A549 (cell line): ENCODE results near the gene TMC6. TPM values are rescaled to one million over a fixed set of nuclear protein-coding genes. Genes with fewer than 3 reads are reported as not detected.

Source experiments
- ATAC-seq, 2 experiments: fragments of 200-7000 bp in 1 of 2; fragments of >200 bp in 1 of 2; cut with Nextera tagmentation in 1 of 2; cut with Tn5 transposase in 1 of 2; 3 replicates each; pipeline versions ENCODE4 v1.8.0 to v1.9.1; 2018 to 2020; ENCODE audit warnings: mild to moderate bottlenecking in 1 of 2, moderate library complexity in 1 of 2
- CTCF ChIA-PET: fragments of 300-600 bp; sonication (Branson Sonifier 250); formaldehyde crosslinking; extraction: SDS; loops from one replicate; lab custom pipeline; 2021; ENCODE audit warnings: antibody characterized with exemption, inconsistent platforms; lab: Yijun Ruan, JAX
- POLR2A ChIA-PET: fragments of 350-600 bp; formaldehyde crosslinking; extraction: SDS; loops from one replicate; lab custom pipeline; 2021; ENCODE audit warnings: antibody characterized with exemption, inconsistent platforms; lab: Yijun Ruan, JAX
- DNase-seq, 2 experiments: peaks; one replicate each; pipeline versions ENCODE4 v3.0.0 to v3.0.0-alpha.2; 2011 to 2016; ENCODE audit warnings: low read depth in 1 of 2, low spot score in 1 of 2
- FAIRE-seq: peaks from 2 replicates; lab custom pipeline; 2011; peaks lifted over from hg19 to GRCh38; lab: Jason Lieb, UNC
- H3K27ac ChIP-seq, 2 experiments: fragments of >200 bp; sonication (Bioruptor Twin); formaldehyde crosslinking; 3 replicates each; pipeline ENCODE4 v1.5.1; 2016 to 2017
- H3K4me1 ChIP-seq: fragments of >200 bp; sonication (Bioruptor Twin); formaldehyde crosslinking; 3 replicates; pipeline ENCODE4 v1.6.1; 2016
- H3K4me2 ChIP-seq: fragments of >200 bp; sonication (Bioruptor Twin); formaldehyde crosslinking; 3 replicates; pipeline ENCODE4 v1.6.1; 2016
- H3K4me3 ChIP-seq: fragments of >200 bp; sonication (Bioruptor Twin); formaldehyde crosslinking; 3 replicates; pipeline ENCODE4 v1.5.1; 2016
- H3K9me3 ChIP-seq: fragments of >200 bp; sonication (Bioruptor Twin); formaldehyde crosslinking; 3 replicates; pipeline ENCODE4 v1.6.1; 2016
- ATOH8 ChIP-seq: fragments of 250-450 bp; sonication (Bioruptor Pico); IDR thresholded peaks from 2 replicates; pipeline ENCODE4 v1.5.0; 2020; ENCODE audit warnings: low read depth, mild to moderate bottlenecking, moderate library complexity
- BCL3 ChIP-seq: fragments of >200 bp; sonication (Bioruptor Twin); formaldehyde crosslinking; IDR thresholded peaks from 3 replicates; pipeline ENCODE4 v1.6.1; 2016
- CBX8 ChIP-seq: fragments of 200-600 bp; sonication (generic); IDR thresholded peaks from 2 replicates; pipeline ENCODE4 v1.6.1; 2016
- CEBPB ChIP-seq, 2 experiments: fragments of >200 bp in 1 of 2; sonication (Bioruptor Twin) in 1 of 2; formaldehyde crosslinking in 1 of 2; IDR thresholded peaks; 2 replicates each; pipeline ENCODE4 v1.6.1; 2012 to 2016
- CHD2 ChIP-seq: fragments of 150-350 bp; IDR thresholded peaks from 2 replicates; pipeline ENCODE4 v1.6.1; 2014; ENCODE audit warnings: low read length; ENCODE audit not compliant: partially characterized antibody
- EHMT2 ChIP-seq: fragments of 200-600 bp; sonication (generic); IDR thresholded peaks from 2 replicates; pipeline ENCODE4 v1.6.1; 2016; ENCODE audit warnings: antibody characterized with exemption, low read depth, mild to moderate bottlenecking, moderate library complexity
- EP300 ChIP-seq, 2 experiments: fragments of >200 bp; sonication (Bioruptor Twin); formaldehyde crosslinking; IDR thresholded peaks; 2 replicates in 1 of 2; 3 replicates in 1 of 2; pipeline ENCODE4 v1.6.1; 2016 to 2017
- ESRRA ChIP-seq: fragments of 150-350 bp; IDR thresholded peaks from 2 replicates; pipeline ENCODE4 v1.6.1; 2014; ENCODE audit warnings: mild to moderate bottlenecking, low read length, borderline replicate concordance
- FOSL2 ChIP-seq, 2 experiments: fragments of 450-650 bp in 1 of 2; fragments of >200 bp in 1 of 2; sonication (Bioruptor Twin) in 1 of 2; formaldehyde crosslinking; IDR thresholded peaks; 2 replicates each; pipeline versions ENCODE4 v1.5.0 to v1.6.1; 2016 to 2020; ENCODE audit warnings: mild to moderate bottlenecking in 1 of 2, moderate library complexity in 1 of 2
- FOXS1 ChIP-seq: fragments of 250-450 bp; sonication (Bioruptor Pico); IDR thresholded peaks from 2 replicates; pipeline ENCODE4 v1.5.0; 2020; ENCODE audit warnings: mild to moderate bottlenecking, moderate library complexity
- HES2 ChIP-seq: fragments of >200 bp; sonication (Bioruptor Twin); formaldehyde crosslinking; IDR thresholded peaks from 2 replicates; pipeline ENCODE4 v1.6.1; 2016
- HOXA7 ChIP-seq: fragments of 250-450 bp; sonication (Bioruptor Pico); IDR thresholded peaks from 2 replicates; pipeline ENCODE4 v1.5.0; 2020; ENCODE audit warnings: mild to moderate bottlenecking, moderate library complexity
- JUN ChIP-seq, 2 experiments: fragments of >200 bp; sonication (Bioruptor Twin); formaldehyde crosslinking; IDR thresholded peaks; 2 replicates in 1 of 2; 3 replicates in 1 of 2; pipeline ENCODE4 v1.6.1; 2016 to 2017
- JUNB ChIP-seq: fragments of >200 bp; sonication (Bioruptor Twin); formaldehyde crosslinking; IDR thresholded peaks from 2 replicates; pipeline ENCODE4 v1.6.1; 2016
- MAFK ChIP-seq: fragments of 450-650 bp; IDR thresholded peaks from 2 replicates; pipeline ENCODE4 v1.6.1; 2014; ENCODE audit not compliant: partially characterized antibody
- MAX ChIP-seq: IDR thresholded peaks from 2 replicates; pipeline ENCODE4 v1.6.1; 2012
- MAZ ChIP-seq: fragments of 150-350 bp; IDR thresholded peaks from 2 replicates; pipeline ENCODE4 v1.6.1; 2014; ENCODE audit warnings: antibody characterized with exemption, low read depth, low read length, borderline replicate concordance
- NR3C1 ChIP-seq: fragments of >200 bp; sonication (Bioruptor Twin); formaldehyde crosslinking; IDR thresholded peaks from 3 replicates; pipeline ENCODE4 v1.6.1; 2017
- PHF8 ChIP-seq: fragments of 200-600 bp; sonication (generic); IDR thresholded peaks from 2 replicates; pipeline ENCODE4 v1.6.1; 2016; ENCODE audit warnings: low read depth, mild to moderate bottlenecking, antibody characterized with exemption, moderate library complexity, borderline replicate concordance
- POLR2A ChIP-seq: IDR thresholded peaks from 2 replicates; pipeline ENCODE4 v1.6.1; 2012; ENCODE audit warnings: mild to moderate bottlenecking, low read length
- RAD21 ChIP-seq, 2 experiments: fragments of >200 bp in 1 of 2; sonication (Bioruptor Twin) in 1 of 2; formaldehyde crosslinking in 1 of 2; IDR thresholded peaks in 1 of 2; conservative IDR thresholded peaks in 1 of 2; 2 replicates in 1 of 2; 3 replicates in 1 of 2; pipeline ENCODE4 v1.6.1; 2012 to 2018; ENCODE audit warnings: inconsistent platforms in 1 of 2
- ZFP36 ChIP-seq: fragments of 450-650 bp; IDR thresholded peaks from 2 replicates; pipeline ENCODE4 v1.6.1; 2014; ENCODE audit warnings: borderline replicate concordance; ENCODE audit not compliant: partially characterized antibody
- WGBS: methylation state at CpG from one replicate; pipeline ENCODE4 v1.1.6; 2017; ENCODE audit errors: missing lambda C conversion rate; 5-methylcytosine and 5-hydroxymethylcytosine counted together
- polyA plus RNA-seq, 4 experiments: library from polyadenylated mRNA; depleted of rRNA in 3 of 4; stranded (reverse); fragments of >200 nt; fragmentation: RNase III in 1 of 4; extraction: RNeasy Plus Mini Kit Qiagen cat#74134 plus additional on column Dnase treatment in 1 of 4; gene quantifications; 2 replicates in 3 of 4; 3 replicates in 1 of 4; pipeline ENCODE4 v1.2.3, GENCODE V29; 2011 to 2017

Gene TMC6
- polyA plus RNA-seq, 2 of the 4 experiments (the other 2 are of a cell fraction): 4.7 to 9.4 TPM

- TF ChIP-seq CHD2 (no peak), HOXA7 (no peak), ZFP36 (no peak)
- Histone ChIP-seq H3K4me2 (no peak overlapping the region), H3K27ac (no peak overlapping the region), H3K4me1 (no peaks in the 10 kb centered on the region), H3K9me3 (no peaks in the 10 kb centered on the region), H3K4me3 (no peak overlapping the region)
- ChIA-PET POLR2A (no interaction called here), CTCF (interaction anchor here (0.6 to 12.3 kb wide), 7 partner anchors 21 to 1169 kb away, joined by 3 to 99 read pairs (median 3); no protein-coding TSS in a partner anchor)
- FAIRE-seq (no peak), ATAC-seq (no peak), DNase-seq (no peak)
- WGBS: 68% methylated on average over 7 of the region's 7 CpGs
Observed at GRCh38 chr17:78089576-78090281, 38.8 kb downstream of the TMC6 start.

GRCh38 chr17:78088529-78088928 lies 40.0 kb downstream of the TMC6 start:
- no peak overlapping the region for H3K4me3 ChIP-seq

GRCh38 chr17:78086740-78087139 lies 41.8 kb downstream of the TMC6 start:
- POLR2A ChIA-PET: no interaction called here
- CTCF ChIA-PET: interaction anchor here (1.0 to 6.1 kb wide), 3 partner anchors 10 to 165 kb away, joined by 3 to 83 read pairs (median 4); no protein-coding TSS in a partner anchor
- no peak overlapping the region for H3K27ac ChIP-seq
- no peak for ATAC-seq
- no peaks in the 10 kb centered on the region for H3K9me3 ChIP-seq
- no peak for FAIRE-seq
- no peak for DNase-seq
- TF ChIP-seq MAX: no peak
- no peak for TF ChIP-seq CEBPB (IDR thresholded peaks at IDR 0.05)
- TF ChIP-seq NR3C1: no peak
- TF ChIP-seq ATOH8 (CRISPR knock-in tag): no peak
- TF ChIP-seq CBX8: no peak
- TF ChIP-seq FOSL2 (IDR thresholded peaks at IDR 0.05): no peak
- no peak for TF ChIP-seq FOSL2 (CRISPR knock-in tag; IDR thresholded peaks at IDR 0.05)
- TF ChIP-seq JUN (IDR thresholded peaks at IDR 0.05): no peak
- no peak for TF ChIP-seq PHF8
- no peak for TF ChIP-seq RAD21 (conservative IDR thresholded peaks at IDR 0.05 in 1 of 2, IDR thresholded peaks at IDR 0.05 in 1 of 2)
- no peak for TF ChIP-seq BCL3
- TF ChIP-seq HES2: no peak
- no peak for TF ChIP-seq MAZ
- no peak for TF ChIP-seq FOXS1 (CRISPR knock-in tag)
- TF ChIP-seq EP300 (IDR thresholded peaks at IDR 0.05): no peak
- TF ChIP-seq POLR2A: no peak
- no peak for TF ChIP-seq MAFK
- H3K4me2 ChIP-seq: no peak overlapping the region
- 90% methylated on average over 13 of the region's 13 CpGs for WGBS
- H3K4me1 ChIP-seq: no peaks in the 10 kb centered on the region
- no peak overlapping the region for H3K4me3 ChIP-seq

More at GRCh38 chr17:78088529-78088928, 40.0 kb downstream of the TMC6 start:
- ChIA-PET CTCF (interaction anchor here (0.6 to 1.3 kb wide), 6 partner anchors 8 to 162 kb away, joined by 3 to 4 read pairs (median 3); no protein-coding TSS in a partner anchor), POLR2A (no interaction called here)
- TF ChIP-seq JUNB: no peak
- TF ChIP-seq POLR2A: no peak
- TF ChIP-seq CBX8: no peak
- no peak for TF ChIP-seq EHMT2
- TF ChIP-seq ESRRA: no peak
- no peaks in the 10 kb centered on the region for H3K4me1 ChIP-seq
- H3K4me2 ChIP-seq: no peak overlapping the region
- 96% methylated on average over 1 of the region's 1 CpG for WGBS
- ATAC-seq (no peak), DNase-seq (no peak), FAIRE-seq (no peak)
- no peaks in the 10 kb centered on the region for H3K9me3 ChIP-seq
- no peak overlapping the region for H3K27ac ChIP-seq
